ENCODE data around the gene MRPL58.
A peak's percentile ranks its signal among the peaks of the same experiment; 100 is the strongest.
"Not testable (repeated sequence)": the region's sequence is repeated elsewhere in the genome, so short reads cannot be mapped to it uniquely, and the experiment has no call there.

MRPL58 gene

GRCh38 chr17:75012346-75013091, at the start of gene MRPL58:
TSS of gene MRPL58 (plus strand) at chr17:75012670. CDS start at chr17:75012687, 17 bp downstream.
- peak; percentile 68 for DNase-seq (ENCODE audit: low read depth)

GRCh38 chr17:74963656-74964055, 48.8 kb upstream of the MRPL58 start:
- no peak for DNase-seq (ENCODE audit: low read depth)

- no peak for DNase-seq (ENCODE audit: low read depth)
Observed at GRCh38 chr17:74964246-74964761, 48.2 kb upstream of the MRPL58 start.

GRCh38 chr17:74964988-74965622, 47.4 kb upstream of the MRPL58 start:
- DNase-seq (ENCODE audit: low read depth), result no peak

GRCh38 chr17:74968361-74968780, 44.1 kb upstream of the MRPL58 start:
- no peak for DNase-seq (ENCODE audit: low read depth)

GRCh38 chr17:74969501-74969900, 43.0 kb upstream of the MRPL58 start:
- not testable (repeated sequence) for DNase-seq (ENCODE audit: low read depth)

GRCh38 chr17:74970395-74970794, 42.1 kb upstream of the MRPL58 start:
- DNase-seq (ENCODE audit: low read depth), result no peak

GRCh38 chr17:74971069-74971841, 41.2 kb upstream of the MRPL58 start:
- no peak for DNase-seq (ENCODE audit: low read depth)

- DNase-seq (ENCODE audit: low read depth), result no peak
Observed at GRCh38 chr17:74971842-74972106, 40.7 kb upstream of the MRPL58 start.

GRCh38 chr17:74972107-74972972, 40.1 kb upstream of the MRPL58 start, which contains the start of gene HID1:
TSS of gene HID1 (minus strand) at chr17:74972759. CDS start at chr17:74972656, 103 bp downstream.
- DNase-seq (ENCODE audit: low read depth), result peak; percentile 70

GRCh38 chr17:74972973-74973328, 39.5 kb upstream of the MRPL58 start:
- no peak for DNase-seq (ENCODE audit: low read depth)

GRCh38 chr17:74975943-74976342, 36.5 kb upstream of the MRPL58 start:
- no peak for DNase-seq (ENCODE audit: low read depth)

- no peak for DNase-seq (ENCODE audit: low read depth)
Observed at GRCh38 chr17:74977802-74978201, 34.7 kb upstream of the MRPL58 start.

GRCh38 chr17:74978240-74978639, 34.2 kb upstream of the MRPL58 start:
- no peak for DNase-seq (ENCODE audit: low read depth)

- no peak for DNase-seq (ENCODE audit: low read depth)
Observed at GRCh38 chr17:74979408-74980146, 32.9 kb upstream of the MRPL58 start.

GRCh38 chr17:74981318-74981978, 31.0 kb upstream of the MRPL58 start:
- DNase-seq (ENCODE audit: low read depth), result no peak

- peak; percentile 62 for DNase-seq (ENCODE audit: low read depth)
Observed at GRCh38 chr17:74981979-74982662, 30.3 kb upstream of the MRPL58 start.

GRCh38 chr17:74982663-74983313, 29.7 kb upstream of the MRPL58 start:
- not testable (repeated sequence) for DNase-seq (ENCODE audit: low read depth)

- no peak for DNase-seq (ENCODE audit: low read depth)
Observed at GRCh38 chr17:74986206-74986576, 26.3 kb upstream of the MRPL58 start.
